ENCODE data around the gene UPK1B.

DNA sequence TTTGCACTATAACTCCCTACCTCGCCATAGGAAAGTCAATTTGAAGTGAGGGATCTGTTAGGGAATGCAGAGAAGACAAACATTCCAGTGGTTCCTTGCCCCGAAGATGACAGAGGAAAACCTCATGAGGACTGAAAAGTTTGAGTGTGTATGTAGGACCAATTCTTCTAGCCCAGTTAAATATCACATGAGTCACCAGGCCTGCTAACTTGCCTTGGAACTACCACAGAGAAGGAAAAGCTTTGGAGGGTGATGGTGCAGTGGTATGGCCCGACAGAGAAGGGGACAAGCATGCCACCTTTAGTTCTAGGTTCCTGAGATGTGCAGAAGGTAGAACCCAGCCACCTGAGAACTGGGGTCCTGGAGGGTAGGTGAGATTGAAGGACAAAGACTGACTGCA, 2.6 kb upstream of the UPK1B start:
- TF ChIP-seq, protein P1, sequence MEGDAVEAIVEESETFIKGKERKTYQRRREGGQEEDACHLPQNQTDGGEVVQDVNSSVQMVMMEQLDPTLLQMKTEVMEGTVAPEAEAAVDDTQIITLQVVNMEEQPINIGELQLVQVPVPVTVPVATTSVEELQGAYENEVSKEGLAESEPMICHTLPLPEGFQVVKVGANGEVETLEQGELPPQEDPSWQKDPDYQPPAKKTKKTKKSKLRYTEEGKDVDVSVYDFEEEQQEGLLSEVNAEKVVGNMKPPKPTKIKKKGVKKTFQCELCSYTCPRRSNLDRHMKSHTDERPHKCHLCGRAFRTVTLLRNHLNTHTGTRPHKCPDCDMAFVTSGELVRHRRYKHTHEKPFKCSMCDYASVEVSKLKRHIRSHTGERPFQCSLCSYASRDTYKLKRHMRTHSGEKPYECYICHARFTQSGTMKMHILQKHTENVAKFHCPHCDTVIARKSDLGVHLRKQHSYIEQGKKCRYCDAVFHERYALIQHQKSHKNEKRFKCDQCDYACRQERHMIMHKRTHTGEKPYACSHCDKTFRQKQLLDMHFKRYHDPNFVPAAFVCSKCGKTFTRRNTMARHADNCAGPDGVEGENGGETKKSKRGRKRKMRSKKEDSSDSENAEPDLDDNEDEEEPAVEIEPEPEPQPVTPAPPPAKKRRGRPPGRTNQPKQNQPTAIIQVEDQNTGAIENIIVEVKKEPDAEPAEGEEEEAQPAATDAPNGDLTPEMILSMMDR (conservative IDR thresholded peaks at IDR 0.05): no peak
- no peak for TF ChIP-seq ZFX (IDR thresholded peaks at IDR 0.05)

Data from C4-2B (cell line).